Measurements from ENCODE around the gene EVA1C. TPM values are rescaled to one million over a fixed set of nuclear protein-coding genes. Genes with fewer than 3 reads are reported as not detected.

The EVA1C gene
- total and polyA plus RNA-seq, 9 of the 15 experiments (the other 6 are each of a cell fraction or from before 2014, with no cell fraction given) = 0.22 TPM; not detected in 8

- no peak for TF ChIP-seq KDM4B (IDR thresholded peaks at IDR 0.05; ENCODE audit: borderline replicate concordance in 2 of 2, low read depth in 1 of 2)
- TF ChIP-seq GATAD2B (IDR thresholded peaks at IDR 0.05; ENCODE audit: borderline replicate concordance) = no peak
- TF ChIP-seq ATF1 (CRISPR knock-in tag; IDR thresholded peaks at IDR 0.05) = no peak
- TF ChIP-seq ATF1 (tag; IDR thresholded peaks at IDR 0.05) = peak; percentile 70
- TF ChIP-seq, protein P1, sequence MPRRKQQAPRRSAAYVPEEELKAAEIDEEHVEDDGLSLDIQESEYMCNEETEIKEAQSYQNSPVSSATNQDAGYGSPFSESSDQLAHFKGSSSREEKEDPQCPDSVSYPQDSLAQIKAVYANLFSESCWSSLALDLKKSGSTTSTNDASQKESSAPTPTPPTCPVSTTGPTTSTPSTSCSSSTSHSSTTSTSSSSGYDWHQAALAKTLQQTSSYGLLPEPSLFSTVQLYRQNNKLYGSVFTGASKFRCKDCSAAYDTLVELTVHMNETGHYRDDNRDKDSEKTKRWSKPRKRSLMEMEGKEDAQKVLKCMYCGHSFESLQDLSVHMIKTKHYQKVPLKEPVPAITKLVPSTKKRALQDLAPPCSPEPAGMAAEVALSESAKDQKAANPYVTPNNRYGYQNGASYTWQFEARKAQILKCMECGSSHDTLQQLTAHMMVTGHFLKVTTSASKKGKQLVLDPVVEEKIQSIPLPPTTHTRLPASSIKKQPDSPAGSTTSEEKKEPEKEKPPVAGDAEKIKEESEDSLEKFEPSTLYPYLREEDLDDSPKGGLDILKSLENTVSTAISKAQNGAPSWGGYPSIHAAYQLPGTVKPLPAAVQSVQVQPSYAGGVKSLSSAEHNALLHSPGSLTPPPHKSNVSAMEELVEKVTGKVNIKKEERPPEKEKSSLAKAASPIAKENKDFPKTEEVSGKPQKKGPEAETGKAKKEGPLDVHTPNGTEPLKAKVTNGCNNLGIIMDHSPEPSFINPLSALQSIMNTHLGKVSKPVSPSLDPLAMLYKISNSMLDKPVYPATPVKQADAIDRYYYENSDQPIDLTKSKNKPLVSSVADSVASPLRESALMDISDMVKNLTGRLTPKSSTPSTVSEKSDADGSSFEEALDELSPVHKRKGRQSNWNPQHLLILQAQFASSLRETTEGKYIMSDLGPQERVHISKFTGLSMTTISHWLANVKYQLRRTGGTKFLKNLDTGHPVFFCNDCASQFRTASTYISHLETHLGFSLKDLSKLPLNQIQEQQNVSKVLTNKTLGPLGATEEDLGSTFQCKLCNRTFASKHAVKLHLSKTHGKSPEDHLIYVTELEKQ (CRISPR knock-in tag; IDR thresholded peaks at IDR 0.05) = no peak
- no peak for TF ChIP-seq ZFP30 (CRISPR knock-in tag; IDR thresholded peaks at IDR 0.05; ENCODE audit: borderline replicate concordance)
- no peak for TF ChIP-seq ARID3A (IDR thresholded peaks at IDR 0.05; ENCODE audit: borderline replicate concordance, low read depth, low read length)
- no peak for TF ChIP-seq ZSCAN29 (IDR thresholded peaks at IDR 0.05)
- TF ChIP-seq, protein P2, sequence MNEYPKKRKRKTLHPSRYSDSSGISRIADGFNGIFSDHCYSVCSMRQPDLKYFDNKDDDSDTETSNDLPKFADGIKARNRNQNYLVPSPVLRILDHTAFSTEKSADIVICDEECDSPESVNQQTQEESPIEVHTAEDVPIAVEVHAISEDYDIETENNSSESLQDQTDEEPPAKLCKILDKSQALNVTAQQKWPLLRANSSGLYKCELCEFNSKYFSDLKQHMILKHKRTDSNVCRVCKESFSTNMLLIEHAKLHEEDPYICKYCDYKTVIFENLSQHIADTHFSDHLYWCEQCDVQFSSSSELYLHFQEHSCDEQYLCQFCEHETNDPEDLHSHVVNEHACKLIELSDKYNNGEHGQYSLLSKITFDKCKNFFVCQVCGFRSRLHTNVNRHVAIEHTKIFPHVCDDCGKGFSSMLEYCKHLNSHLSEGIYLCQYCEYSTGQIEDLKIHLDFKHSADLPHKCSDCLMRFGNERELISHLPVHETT (CRISPR knock-in tag; conservative IDR thresholded peaks at IDR 0.05 in 1 of 2, IDR thresholded peaks at IDR 0.05 in 1 of 2) = peak in 1 of 2 experiments; percentile 78; a peak in 2 of 4 replicates
- TF ChIP-seq ELF1 (tag; IDR thresholded peaks at IDR 0.05) = peak; percentile 78; the same call in 1 of the 2 replicates
- no peak for TF ChIP-seq MEF2A (IDR thresholded peaks at IDR 0.05; ENCODE audit: control insufficient read depth, low read depth, low read length)
- no peak for TF ChIP-seq BMI1 (IDR thresholded peaks at IDR 0.05; ENCODE audit: low read length)
- no peak for TF ChIP-seq ZNF668 (CRISPR knock-in tag; IDR thresholded peaks at IDR 0.05)
- TF ChIP-seq SMARCA5 (IDR thresholded peaks at IDR 0.05) = no peak
- no peak for TF ChIP-seq MYBL2 (IDR thresholded peaks at IDR 0.05; ENCODE audit: low read depth)
- TF ChIP-seq MYBL2 (CRISPR knock-in tag; IDR thresholded peaks at IDR 0.05; ENCODE audit: borderline replicate concordance) = no peak
- TF ChIP-seq, protein P3, sequence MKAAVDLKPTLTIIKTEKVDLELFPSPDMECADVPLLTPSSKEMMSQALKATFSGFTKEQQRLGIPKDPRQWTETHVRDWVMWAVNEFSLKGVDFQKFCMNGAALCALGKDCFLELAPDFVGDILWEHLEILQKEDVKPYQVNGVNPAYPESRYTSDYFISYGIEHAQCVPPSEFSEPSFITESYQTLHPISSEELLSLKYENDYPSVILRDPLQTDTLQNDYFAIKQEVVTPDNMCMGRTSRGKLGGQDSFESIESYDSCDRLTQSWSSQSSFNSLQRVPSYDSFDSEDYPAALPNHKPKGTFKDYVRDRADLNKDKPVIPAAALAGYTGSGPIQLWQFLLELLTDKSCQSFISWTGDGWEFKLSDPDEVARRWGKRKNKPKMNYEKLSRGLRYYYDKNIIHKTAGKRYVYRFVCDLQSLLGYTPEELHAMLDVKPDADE (conservative IDR thresholded peaks at IDR 0.05; ENCODE audit: control insufficient read depth, low read depth, low read length) = peak; percentile 97
- no peak for TF ChIP-seq NCOA2 (IDR thresholded peaks at IDR 0.05; ENCODE audit: partially characterized antibody in 2 of 2)
- no peak for TF ChIP-seq CBX2 (IDR thresholded peaks at IDR 0.05; ENCODE audit: insufficient read depth, low read length, poor library complexity, severe bottlenecking)
These were observed 19.4 kb upstream of the EVA1C start, which contains the start of gene URB1 (continued) for GRCh38 chr21:32392880-32393676.
